Measurements from ENCODE around the gene SPATA3. TPM values are rescaled to one million over a fixed set of nuclear protein-coding genes. Genes with fewer than 3 reads are reported as not detected.

Gene SPATA3
- total and polyA plus RNA-seq, 2 of the 13 experiments (the other 11 are each of a cell fraction or from before 2014, with no cell fraction given), result not detected

DNA sequence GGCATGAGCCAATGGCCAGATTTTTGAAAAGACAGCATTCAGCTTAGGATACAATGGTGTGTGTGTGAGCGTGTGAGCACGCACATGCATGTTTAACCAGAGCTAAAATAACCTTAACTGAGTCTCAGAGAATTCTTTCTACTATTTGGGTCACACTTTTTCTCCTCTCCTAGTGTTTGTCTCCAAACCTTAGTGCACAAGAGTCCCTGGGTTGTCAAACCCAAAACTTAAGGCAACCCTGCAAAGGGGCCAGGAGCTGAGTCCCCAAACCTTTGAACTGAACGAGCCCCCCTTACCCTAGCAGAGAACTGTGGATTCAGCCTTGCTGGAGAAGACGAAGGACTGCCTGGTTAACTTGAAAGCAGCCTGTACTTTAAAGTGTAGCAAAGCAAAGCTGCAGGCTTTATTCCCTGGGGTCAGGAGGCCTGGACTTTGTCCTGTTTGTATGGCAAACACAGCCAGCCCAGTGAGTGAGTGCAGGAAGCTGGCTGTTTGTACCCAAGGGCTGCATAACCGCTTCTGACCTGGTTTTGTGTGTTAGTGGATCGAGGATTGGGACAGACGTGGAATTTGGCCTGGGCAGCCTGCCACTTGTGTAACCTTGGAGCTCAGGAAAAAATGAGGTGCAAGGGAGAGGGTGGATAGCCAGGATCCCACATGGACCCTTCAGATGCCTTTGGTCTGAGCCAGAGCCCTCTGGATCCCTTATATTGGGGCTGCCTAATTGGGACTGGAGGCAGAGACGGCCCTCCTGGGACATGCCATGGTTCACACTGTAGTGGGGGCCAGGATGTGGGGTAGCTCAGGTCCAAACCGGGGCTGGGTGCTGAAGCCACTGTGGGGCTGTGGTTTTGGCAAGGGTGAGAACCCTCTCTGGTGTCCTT is 54.3 kb downstream of the SPATA3 start (continued):
- TF ChIP-seq, protein P1, sequence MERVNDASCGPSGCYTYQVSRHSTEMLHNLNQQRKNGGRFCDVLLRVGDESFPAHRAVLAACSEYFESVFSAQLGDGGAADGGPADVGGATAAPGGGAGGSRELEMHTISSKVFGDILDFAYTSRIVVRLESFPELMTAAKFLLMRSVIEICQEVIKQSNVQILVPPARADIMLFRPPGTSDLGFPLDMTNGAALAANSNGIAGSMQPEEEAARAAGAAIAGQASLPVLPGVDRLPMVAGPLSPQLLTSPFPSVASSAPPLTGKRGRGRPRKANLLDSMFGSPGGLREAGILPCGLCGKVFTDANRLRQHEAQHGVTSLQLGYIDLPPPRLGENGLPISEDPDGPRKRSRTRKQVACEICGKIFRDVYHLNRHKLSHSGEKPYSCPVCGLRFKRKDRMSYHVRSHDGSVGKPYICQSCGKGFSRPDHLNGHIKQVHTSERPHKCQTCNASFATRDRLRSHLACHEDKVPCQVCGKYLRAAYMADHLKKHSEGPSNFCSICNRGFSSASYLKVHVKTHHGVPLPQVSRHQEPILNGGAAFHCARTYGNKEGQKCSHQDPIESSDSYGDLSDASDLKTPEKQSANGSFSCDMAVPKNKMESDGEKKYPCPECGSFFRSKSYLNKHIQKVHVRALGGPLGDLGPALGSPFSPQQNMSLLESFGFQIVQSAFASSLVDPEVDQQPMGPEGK (CRISPR knock-in tag; IDR thresholded peaks at IDR 0.05), result peak; percentile 89
- TF ChIP-seq ZNF547 (CRISPR knock-in tag; IDR thresholded peaks at IDR 0.05) (peak; percentile 45; the same call in 1 of the 2 replicates), ZKSCAN5 (CRISPR knock-in tag; IDR thresholded peaks at IDR 0.05) (no peak), EHMT2 (IDR thresholded peaks at IDR 0.05; ENCODE audit: borderline replicate concordance, low read depth, low read length) (no peak; the same call in 1 of the 2 replicates), MIER2 (CRISPR knock-in tag; IDR thresholded peaks at IDR 0.05) (peak; percentile 89), FOXO1 (CRISPR knock-in tag; IDR thresholded peaks at IDR 0.05) (peak; percentile 99), ZNF441 (CRISPR knock-in tag; IDR thresholded peaks at IDR 0.05; ENCODE audit: borderline replicate concordance) (peak; percentile 97), GPN1 (CRISPR knock-in tag; IDR thresholded peaks at IDR 0.05; ENCODE audit: borderline replicate concordance) (no peak), ZNF256 (CRISPR knock-in tag; conservative IDR thresholded peaks at IDR 0.05) (peak; percentile 95), KDM6A (CRISPR knock-in tag; IDR thresholded peaks at IDR 0.05; ENCODE audit: low read depth) (peak; percentile 100), ZNF75D (CRISPR knock-in tag; IDR thresholded peaks at IDR 0.05; ENCODE audit: borderline replicate concordance) (no peak), ZNF549 (CRISPR knock-in tag; IDR thresholded peaks at IDR 0.05) (peak; percentile 90; the same call in 1 of the 2 replicates), ZNF766 (CRISPR knock-in tag; IDR thresholded peaks at IDR 0.05; ENCODE audit: borderline replicate concordance) (peak; percentile 93), KMT2A (CRISPR knock-in tag; IDR thresholded peaks at IDR 0.05) (peak; percentile 77; the same call in 1 of the 2 replicates), RNF2 (conservative IDR thresholded peaks at IDR 0.05; ENCODE audit: low read depth) (no peak), CCDC6 (CRISPR knock-in tag; IDR thresholded peaks at IDR 0.05) (peak; percentile 99), XRCC5 (optimal IDR thresholded peaks at IDR 0.05; ENCODE audit: low read length) (no peak), CAMTA2 (CRISPR knock-in tag; IDR thresholded peaks at IDR 0.05; ENCODE audit: borderline replicate concordance) (no peak), CBX1 (IDR thresholded peaks at IDR 0.05; ENCODE audit: low read depth) (peak; percentile 97), TBX2 (CRISPR knock-in tag; IDR thresholded peaks at IDR 0.05; ENCODE audit: borderline replicate concordance) (peak; percentile 98)
- TF ChIP-seq, protein P2, sequence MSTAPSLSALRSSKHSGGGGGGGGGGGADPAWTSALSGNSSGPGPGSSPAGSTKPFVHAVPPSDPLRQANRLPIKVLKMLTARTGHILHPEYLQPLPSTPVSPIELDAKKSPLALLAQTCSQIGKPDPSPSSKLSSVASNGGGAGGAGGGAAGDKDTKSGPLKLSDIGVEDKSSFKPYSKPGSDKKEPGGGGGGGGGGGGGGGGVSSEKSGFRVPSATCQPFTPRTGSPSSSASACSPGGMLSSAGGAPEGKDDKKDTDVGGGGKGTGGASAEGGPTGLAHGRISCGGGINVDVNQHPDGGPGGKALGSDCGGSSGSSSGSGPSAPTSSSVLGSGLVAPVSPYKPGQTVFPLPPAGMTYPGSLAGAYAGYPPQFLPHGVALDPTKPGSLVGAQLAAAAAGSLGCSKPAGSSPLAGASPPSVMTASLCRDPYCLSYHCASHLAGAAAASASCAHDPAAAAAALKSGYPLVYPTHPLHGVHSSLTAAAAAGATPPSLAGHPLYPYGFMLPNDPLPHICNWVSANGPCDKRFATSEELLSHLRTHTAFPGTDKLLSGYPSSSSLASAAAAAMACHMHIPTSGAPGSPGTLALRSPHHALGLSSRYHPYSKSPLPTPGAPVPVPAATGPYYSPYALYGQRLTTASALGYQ (CRISPR knock-in tag; IDR thresholded peaks at IDR 0.05), result peak; percentile 98
- TF ChIP-seq, protein P3, sequence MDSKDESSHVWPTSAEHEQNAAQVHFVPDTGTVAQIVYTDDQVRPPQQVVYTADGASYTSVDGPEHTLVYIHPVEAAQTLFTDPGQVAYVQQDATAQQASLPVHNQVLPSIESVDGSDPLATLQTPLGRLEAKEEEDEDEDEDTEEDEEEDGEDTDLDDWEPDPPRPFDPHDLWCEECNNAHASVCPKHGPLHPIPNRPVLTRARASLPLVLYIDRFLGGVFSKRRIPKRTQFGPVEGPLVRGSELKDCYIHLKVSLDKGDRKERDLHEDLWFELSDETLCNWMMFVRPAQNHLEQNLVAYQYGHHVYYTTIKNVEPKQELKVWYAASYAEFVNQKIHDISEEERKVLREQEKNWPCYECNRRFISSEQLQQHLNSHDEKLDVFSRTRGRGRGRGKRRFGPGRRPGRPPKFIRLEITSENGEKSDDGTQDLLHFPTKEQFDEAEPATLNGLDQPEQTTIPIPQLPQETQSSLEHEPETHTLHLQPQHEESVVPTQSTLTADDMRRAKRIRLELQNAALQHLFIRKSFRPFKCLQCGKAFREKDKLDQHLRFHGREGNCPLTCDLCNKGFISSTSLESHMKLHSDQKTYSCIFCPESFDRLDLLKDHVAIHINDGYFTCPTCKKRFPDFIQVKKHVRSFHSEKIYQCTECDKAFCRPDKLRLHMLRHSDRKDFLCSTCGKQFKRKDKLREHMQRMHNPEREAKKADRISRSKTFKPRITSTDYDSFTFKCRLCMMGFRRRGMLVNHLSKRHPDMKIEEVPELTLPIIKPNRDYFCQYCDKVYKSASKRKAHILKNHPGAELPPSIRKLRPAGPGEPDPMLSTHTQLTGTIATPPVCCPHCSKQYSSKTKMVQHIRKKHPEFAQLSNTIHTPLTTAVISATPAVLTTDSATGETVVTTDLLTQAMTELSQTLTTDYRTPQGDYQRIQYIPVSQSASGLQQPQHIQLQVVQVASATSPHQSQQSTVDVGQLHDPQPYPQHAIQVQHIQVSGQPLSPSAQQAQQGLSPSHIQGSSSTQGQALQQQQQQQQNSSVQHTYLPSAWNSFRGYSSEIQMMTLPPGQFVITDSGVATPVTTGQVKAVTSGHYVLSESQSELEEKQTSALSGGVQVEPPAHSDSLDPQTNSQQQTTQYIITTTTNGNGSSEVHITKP (CRISPR knock-in tag; IDR thresholded peaks at IDR 0.05; ENCODE audit: low read depth), result peak; percentile 94
- TF ChIP-seq, protein P4, sequence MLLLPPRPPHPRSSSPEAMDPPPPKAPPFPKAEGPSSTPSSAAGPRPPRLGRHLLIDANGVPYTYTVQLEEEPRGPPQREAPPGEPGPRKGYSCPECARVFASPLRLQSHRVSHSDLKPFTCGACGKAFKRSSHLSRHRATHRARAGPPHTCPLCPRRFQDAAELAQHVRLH (CRISPR knock-in tag; IDR thresholded peaks at IDR 0.05; ENCODE audit: borderline replicate concordance, low read depth), result peak; percentile 97
